HL-60 (cell line): ENCODE data around the gene BCAR3.

Source experiments
- CTCF ChIP-seq: IDR thresholded peaks from one replicate; pipeline ENCODE4 v1.5.1; 2011; ENCODE audit warnings: low read length, control low read depth, inconsistent platforms; ENCODE audit not compliant: insufficient read depth
- POLR2AphosphoS5 ChIP-seq: IDR thresholded peaks from 2 replicates; pipeline ENCODE4 v1.6.1; 2012; ENCODE audit warnings: low read depth
- REST ChIP-seq: IDR thresholded peaks from 2 replicates; pipeline ENCODE4 v1.6.1; 2012; ENCODE audit warnings: low read depth; ENCODE audit not compliant: insufficient replicate concordance

GRCh38 chr1:93621246-93621645, 60.4 kb downstream of the BCAR3 start:
- TF ChIP-seq CTCF (no peak), POLR2AphosphoS5 (no peak), REST (no peak)
